GM15510 (cell line): ENCODE results near the gene CARD11.

ENCODE experiments used
- POLR2A ChIP-seq: IDR thresholded peaks from 3 replicates; pipeline ENCODE4 v1.6.1; 2011; ENCODE audit warnings: borderline replicate concordance; ENCODE audit not compliant: insufficient read length; ENCODE audit errors: extremely low read depth

Gene CARD11

DNA sequence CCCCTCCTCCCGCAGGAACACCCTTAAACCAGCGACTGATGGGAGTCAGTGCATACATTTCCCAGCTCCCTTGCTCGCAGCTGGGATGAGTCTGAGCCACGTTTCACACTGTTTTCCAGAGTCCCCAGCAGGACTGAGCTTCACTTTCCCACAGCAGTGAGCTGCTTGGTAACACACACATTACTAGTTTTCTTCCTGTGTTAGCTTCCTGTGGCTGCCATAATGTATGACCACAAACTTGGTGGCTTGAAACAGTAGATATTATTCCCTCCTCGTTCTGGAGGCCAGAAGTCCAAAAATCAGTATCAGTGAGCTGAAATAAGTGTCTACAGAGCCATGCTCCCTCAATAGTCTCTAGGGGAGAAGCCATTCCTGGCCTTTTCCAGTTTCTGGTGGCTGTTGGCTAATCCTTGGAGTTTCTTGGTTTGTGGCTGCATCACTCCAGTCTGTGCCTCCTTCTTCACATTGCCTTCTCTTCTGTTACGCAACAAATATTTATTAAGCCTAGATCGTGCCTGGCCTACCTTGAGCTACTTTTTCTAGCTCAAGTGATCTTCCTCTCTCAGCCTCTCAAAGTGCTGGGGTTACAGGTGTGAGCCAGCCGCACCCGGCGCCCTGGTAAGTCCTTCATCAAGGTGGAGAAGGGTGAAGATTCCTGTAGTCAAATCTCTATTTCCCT, 26.2 kb upstream of the CARD11 start:
- TF ChIP-seq POLR2A, result no peak

- TF ChIP-seq POLR2A, result no peak
Measured at GRCh38 chr7:3068530-3068929, 24.9 kb upstream of the CARD11 start.

- no peak for TF ChIP-seq POLR2A
Measured at GRCh38 chr7:3067606-3068380, 24.1 kb upstream of the CARD11 start.

DNA sequence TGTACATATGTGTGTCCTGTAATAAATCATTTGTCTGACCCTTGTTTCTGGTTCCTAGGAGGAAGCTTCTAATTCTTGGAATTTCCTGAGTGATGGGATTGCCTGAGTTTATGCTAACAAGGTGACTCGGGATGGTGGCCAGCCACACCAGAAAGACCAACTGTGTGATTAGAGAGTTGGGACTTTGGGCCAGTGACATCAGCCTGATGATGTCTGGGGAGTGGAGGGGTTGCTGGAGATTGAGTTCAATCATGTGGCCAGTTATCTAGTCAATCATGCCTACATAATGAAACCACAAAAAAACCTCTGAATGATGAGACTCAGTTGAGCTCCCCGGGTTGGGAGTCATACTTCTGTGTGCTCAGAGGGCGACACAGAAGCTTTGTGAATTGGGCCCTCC, 23.5 kb upstream of the CARD11 start:
- TF ChIP-seq POLR2A, result no peak

DNA sequence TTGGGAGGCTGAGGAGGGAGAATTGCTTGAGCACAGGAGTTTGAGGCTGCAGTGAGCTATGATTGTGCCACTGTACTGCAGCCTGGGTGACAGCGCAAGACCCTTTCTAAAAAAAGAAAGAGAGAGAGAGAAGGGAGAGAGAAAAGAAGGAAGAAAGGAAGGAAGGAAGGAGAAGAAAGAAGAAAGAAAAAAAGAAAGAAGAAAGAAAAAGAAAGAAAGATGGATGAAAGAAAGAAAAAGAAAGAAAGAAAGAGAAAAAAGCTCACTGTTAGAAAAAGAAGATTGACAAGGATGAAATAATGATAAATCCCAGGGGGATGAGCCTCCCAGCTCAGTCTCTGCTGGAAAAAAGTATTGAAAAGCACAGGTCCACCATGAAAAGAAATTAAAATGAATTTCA, 22.8 kb upstream of the CARD11 start:
- no peak for TF ChIP-seq POLR2A

DNA sequence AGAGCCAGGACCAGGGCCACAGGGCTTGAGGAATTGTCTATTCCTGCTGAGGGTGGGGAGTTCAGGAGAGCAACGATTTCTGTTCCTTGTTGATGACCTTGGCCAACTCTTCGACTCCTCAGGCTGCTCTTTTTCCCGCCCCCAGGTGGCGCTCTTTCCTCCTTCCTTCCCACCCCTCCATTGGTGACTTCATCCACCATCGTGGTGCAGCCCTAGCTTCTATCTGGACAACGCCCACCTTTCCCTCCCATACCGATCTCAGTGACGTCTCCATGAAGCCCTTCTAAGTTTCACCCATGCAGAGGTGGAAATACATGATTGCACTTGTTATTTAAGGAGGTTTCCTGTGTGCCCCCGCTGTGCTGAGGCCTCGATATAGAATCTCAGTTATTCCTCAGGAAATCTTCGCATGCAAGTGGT, 22.1 kb upstream of the CARD11 start:
- no peak for TF ChIP-seq POLR2A

DNA sequence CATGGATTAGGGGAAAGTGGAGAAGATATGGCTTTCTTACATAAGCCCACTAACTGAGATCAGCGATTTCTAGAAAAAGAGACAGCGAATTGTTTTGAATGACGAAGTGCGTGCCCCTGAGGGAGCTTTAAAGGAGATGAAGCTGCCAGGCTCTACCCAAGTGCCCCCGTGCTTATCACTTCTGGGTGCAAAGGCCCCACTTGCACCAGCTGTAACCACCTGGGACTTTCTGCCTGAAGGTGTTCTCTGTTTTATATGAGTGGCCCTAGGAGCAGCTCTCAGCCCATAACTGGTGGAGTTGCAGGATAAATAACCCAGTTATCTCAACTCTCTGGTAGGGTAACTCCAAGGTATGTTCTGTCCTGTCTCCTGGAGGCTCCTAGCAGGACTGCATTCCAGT, 20.4 kb upstream of the CARD11 start:
- no peak for TF ChIP-seq POLR2A

DNA sequence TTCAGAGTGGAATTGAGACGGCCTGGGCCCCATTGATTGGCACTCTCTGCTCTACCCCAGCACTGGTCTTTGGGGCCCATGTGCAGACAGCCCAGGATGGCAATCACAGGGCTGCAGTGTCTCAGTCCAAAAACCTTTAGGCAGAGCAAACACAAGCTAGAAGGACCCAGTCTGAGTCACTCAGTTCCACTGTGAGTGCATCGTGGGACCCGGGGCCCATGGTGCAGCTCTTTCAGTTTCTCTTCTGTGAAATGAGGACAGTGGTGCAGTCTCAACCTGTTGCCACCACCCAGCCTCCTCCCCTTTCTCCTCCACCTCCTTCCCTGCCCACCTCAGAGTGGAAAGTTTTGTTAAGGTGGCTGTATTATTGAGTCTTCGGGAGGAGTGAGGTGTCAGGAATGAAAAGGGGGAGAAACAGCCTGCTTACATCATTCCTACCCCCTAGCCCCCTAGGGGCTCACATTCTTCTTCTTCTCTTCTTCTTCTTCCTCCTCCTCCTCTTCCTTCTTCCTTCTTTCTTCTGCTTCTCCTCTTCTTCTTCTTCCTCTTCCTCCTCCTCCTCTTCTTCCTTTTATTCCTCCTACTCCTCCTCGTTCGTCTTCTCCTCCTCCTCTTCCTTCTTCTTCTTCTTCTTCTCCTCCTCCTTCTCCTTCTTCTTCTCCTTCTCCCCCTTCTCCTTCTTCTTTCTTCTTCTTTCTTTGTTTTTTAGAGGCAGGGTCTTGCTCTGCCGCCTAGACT, 19.5 kb upstream of the CARD11 start:
- peak; percentile 29 for TF ChIP-seq POLR2A

DNA sequence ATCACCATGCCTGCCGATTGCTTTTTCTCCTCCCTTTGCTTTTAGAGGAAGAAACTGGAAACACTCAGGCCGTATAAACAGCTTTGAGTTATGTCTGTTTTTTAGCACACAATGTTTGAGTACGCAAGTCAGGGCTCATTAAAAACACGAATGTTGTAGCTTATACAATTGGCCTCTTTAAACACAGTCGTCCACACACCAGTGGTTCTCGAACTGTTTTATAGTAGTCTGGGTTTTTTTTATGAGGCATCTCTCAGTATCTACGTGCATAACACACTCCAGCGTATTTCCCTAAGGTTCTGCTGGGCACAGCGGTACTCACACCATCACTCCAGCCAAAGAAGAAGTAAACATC, 13.4 kb upstream of the CARD11 start:
- TF ChIP-seq POLR2A, result no peak

DNA sequence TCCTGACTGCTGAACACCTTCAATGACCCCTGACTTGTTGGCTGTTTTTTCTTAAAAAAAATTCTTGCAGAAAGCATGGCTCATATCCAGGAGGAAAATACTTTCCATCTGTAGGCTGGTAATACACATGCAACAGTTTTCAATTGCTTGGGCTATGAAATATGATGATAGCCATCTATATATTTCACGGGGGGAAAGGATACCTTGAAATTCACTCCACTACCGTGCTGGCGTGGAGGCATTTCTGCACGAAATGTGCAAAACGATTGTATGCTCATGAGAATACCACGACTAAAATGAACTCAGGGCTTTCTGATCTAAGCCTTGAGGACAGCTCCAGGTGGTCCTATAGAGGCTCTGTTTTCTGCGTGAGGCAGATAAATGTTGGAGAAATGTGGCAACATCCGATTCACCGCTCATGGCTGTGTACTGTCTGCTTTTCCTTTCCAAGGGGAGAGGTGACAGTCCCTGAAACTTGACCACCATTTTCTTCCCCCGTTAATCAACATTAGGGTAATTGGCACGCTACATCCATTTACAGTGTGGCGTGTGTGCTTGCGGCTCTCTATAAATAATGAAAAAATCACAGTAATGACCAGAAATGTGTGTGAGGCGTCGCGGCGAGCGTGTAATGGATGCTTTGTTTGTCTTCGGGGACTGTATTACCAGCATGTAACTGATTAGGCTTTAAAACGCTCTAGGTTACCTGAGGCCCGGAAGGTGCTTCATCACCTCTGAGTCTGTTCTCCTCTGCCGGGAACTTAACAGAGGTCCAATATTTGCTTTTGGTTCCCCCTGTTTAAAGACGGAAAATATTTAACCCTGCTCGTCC, 12.8 kb upstream of the CARD11 start:
- TF ChIP-seq POLR2A, result no peak

- no peak for TF ChIP-seq POLR2A
Measured at GRCh38 chr7:3055626-3056025, 12.0 kb upstream of the CARD11 start.

DNA sequence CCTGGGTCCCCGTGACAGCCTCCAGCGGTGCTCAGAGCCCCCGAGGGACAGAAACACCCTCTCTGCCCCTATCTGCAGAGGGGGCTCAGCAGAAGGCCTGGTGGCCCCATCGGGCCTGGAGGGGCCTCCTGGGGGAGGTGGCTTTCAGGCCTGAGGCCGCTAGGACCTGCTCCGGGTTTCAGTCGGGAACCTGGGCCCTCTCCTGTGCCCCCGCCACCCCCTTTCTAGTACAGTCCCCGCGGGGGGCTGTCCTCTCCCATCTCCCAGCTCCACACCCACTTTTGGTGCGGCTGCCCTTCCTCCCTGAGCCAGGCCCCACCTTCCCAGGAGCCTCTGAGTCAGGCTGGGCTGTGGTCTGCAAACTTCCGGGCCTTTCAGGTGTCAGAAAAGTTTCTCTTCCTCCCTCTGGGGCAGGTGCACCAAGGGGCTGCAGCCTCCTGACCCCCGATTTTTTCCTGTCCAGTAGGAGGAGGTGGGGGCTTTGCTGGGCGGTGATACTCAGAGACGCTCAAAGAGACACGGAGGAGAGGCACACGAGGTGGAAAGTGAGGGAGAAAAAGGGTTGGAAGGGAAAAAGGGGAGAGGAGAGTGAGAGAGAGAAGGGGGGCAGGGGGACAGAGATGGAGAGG, 692 bp downstream of the CARD11 start:
- TF ChIP-seq POLR2A, result no peak

DNA sequence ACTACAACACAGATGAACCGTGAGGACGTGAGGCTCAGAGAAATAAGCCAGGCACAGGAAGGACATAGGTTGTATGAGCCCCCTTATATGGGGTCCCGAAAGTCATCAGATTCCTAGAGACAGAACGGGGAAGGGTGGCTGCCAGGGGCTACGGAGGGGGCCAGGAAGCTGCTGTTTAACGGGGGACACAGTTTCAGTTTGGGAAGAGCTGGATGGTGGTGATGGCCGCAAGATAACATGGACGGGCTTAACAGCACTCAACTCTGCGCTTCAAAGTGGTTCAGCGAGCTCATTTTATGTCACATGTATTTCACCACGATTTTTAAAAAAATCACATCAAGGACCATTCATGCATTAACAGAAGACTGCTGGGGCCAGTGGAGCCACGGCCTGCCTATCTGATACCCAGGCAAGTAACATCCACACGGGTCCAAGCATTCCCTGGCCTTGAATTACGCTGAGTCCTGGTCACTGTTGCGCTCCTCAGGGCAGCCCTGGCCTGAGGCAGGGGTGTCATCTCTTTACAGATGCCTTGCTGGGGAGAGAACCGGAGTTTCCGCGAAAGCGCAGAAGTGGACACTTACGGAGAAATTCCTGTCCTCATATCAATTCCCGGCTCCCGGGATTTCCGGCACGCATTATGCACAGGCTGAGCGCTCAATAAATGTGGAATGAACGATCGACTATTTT, 1.5 kb downstream of the CARD11 start:
- TF ChIP-seq POLR2A, result no peak

- no peak for TF ChIP-seq POLR2A
Measured at GRCh38 chr7:3039787-3040186, 3.9 kb downstream of the CARD11 start.
